ENCODE data around the gene FAM13B.
"Not testable (repeated sequence)": the region's sequence is repeated elsewhere in the genome, so short reads cannot be mapped to it uniquely, and the experiment has no call there.

GRCh38 chr5:138052718-138053117, 19.8 kb upstream of the FAM13B start:
- not testable (repeated sequence) for TF ChIP-seq CTCF (IDR thresholded peaks at IDR 0.05; ENCODE audit: poor library complexity); EZH2 (IDR thresholded peaks at IDR 0.05; ENCODE audit: borderline replicate concordance)

Measured in hepatocyte (in vitro differentiated cells).